Measurements from ENCODE around the gene MYH14. TPM values are rescaled to one million over a fixed set of nuclear protein-coding genes. Genes with fewer than 3 reads are reported as not detected.

Gene MYH14
- total RNA-seq, 2 donors from 2014 or later = 2.6 to 11.1 TPM

- Histone ChIP-seq H3K9me3 (no peaks in the 10 kb centered on the region), H3K36me3 (no peaks in the 10 kb centered on the region), H3K4me3 (no peak overlapping the region), H3K4me1 (ENCODE audit: control insufficient read depth in 1 of 2, low read depth in 2 of 2) (no peaks in the 10 kb centered on the region), H3K27me3 (replicated peaks; ENCODE audit: insufficient read depth) (no peaks in the 10 kb centered on the region), H3K27ac (no peak overlapping the region)
- TF ChIP-seq CTCF (IDR thresholded peaks at IDR 0.05) = no peak
- DNase-seq (ENCODE audit: low spot score) = no peak
- ATAC-seq (ENCODE audit: insufficient number of reproducible peaks, low FRiP score, low read depth) = no peak
These were observed 12.4 kb downstream of the MYH14 start for GRCh38 chr19:50215820-50216219.

DNA sequence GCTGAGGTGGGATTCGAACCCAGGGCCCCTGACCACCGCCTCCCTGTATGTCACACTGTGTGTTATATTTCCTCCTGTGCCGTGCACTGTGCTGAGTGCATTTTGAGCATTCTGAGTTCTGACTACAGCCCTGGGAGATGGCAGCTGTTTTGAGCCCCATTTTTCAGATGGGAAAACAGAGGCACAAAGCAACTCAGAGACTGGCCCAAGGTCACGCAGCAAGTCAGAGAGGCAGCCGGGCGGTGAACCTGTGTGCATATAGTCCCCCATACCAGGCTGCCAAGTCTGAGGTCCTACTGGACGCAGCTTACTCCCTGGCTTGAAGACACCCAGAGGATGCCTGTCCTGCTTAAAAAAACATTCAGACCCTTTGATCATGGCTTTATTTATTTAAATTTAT, 17.7 kb downstream of the MYH14 start:
- DNase-seq (ENCODE audit: low spot score) (no peak), ATAC-seq (ENCODE audit: insufficient number of reproducible peaks, low FRiP score, low read depth) (no peak)
- peaks cover 5% of the 10 kb centered on the region for H3K9me3 ChIP-seq
- H3K27ac ChIP-seq = no peak overlapping the region
- no peaks in the 10 kb centered on the region for H3K4me1 ChIP-seq (ENCODE audit: control insufficient read depth in 1 of 2, low read depth in 2 of 2)
- no peak overlapping the region for H3K4me3 ChIP-seq
- no peaks in the 10 kb centered on the region for H3K27me3 ChIP-seq (replicated peaks; ENCODE audit: insufficient read depth)
- no peak for TF ChIP-seq CTCF (IDR thresholded peaks at IDR 0.05)
- peaks cover 3% of the 10 kb centered on the region for H3K36me3 ChIP-seq

- no peak for ATAC-seq (ENCODE audit: insufficient number of reproducible peaks, low FRiP score, low read depth)
- TF ChIP-seq CTCF (IDR thresholded peaks at IDR 0.05) = no peak
- H3K9me3 ChIP-seq = peaks cover 5% of the 10 kb centered on the region
These were observed 19.4 kb downstream of the MYH14 start for GRCh38 chr19:50222691-50223438.

GRCh38 chr19:50223439-50223716, 20.0 kb downstream of the MYH14 start:
- peaks cover 3% of the 10 kb centered on the region for H3K36me3 ChIP-seq
- TF ChIP-seq CTCF (IDR thresholded peaks at IDR 0.05) = no peak
- no peak overlapping the region for H3K27ac ChIP-seq
- H3K27me3 ChIP-seq (replicated peaks; ENCODE audit: insufficient read depth) = no peaks in the 10 kb centered on the region
- ATAC-seq (ENCODE audit: insufficient number of reproducible peaks, low FRiP score, low read depth) = no peak
- H3K4me1 ChIP-seq (ENCODE audit: control insufficient read depth in 1 of 2, low read depth in 2 of 2) = no peaks in the 10 kb centered on the region
- H3K9me3 ChIP-seq = peaks cover 5% of the 10 kb centered on the region
- H3K4me3 ChIP-seq = no peak overlapping the region
- no peak for DNase-seq (ENCODE audit: low spot score)

More at GRCh38 chr19:50222691-50223438, 19.4 kb downstream of the MYH14 start:
- H3K4me3 ChIP-seq = no peak overlapping the region
- no peaks in the 10 kb centered on the region for H3K27me3 ChIP-seq (replicated peaks; ENCODE audit: insufficient read depth)
- H3K4me1 ChIP-seq (ENCODE audit: control insufficient read depth in 1 of 2, low read depth in 2 of 2) = no peaks in the 10 kb centered on the region
- no peak overlapping the region for H3K27ac ChIP-seq
- peaks cover 3% of the 10 kb centered on the region for H3K36me3 ChIP-seq
- DNase-seq (ENCODE audit: low spot score) = no peak

GRCh38 chr19:50224986-50225747, 21.7 kb downstream of the MYH14 start:
- TF ChIP-seq CTCF (IDR thresholded peaks at IDR 0.05) = no peak
- no peak overlapping the region for H3K4me3 ChIP-seq
- peaks cover 3% of the 10 kb centered on the region for H3K36me3 ChIP-seq
- no peak overlapping the region for H3K27ac ChIP-seq
- no peaks in the 10 kb centered on the region for H3K4me1 ChIP-seq (ENCODE audit: control insufficient read depth in 1 of 2, low read depth in 2 of 2)
- DNase-seq (ENCODE audit: low spot score) = no peak
- H3K27me3 ChIP-seq (replicated peaks; ENCODE audit: insufficient read depth) = no peaks in the 10 kb centered on the region
- ATAC-seq (ENCODE audit: insufficient number of reproducible peaks, low FRiP score, low read depth) = no peak
- peaks cover 5% of the 10 kb centered on the region for H3K9me3 ChIP-seq
